SK-N-MC (cell line): ENCODE results near the gene FHIP1A.

Experiments used
- EZH2 ChIP-seq: fragments of 200-600 bp; sonication (generic); IDR thresholded peaks from one replicate; pipeline ENCODE4 v1.6.1; 2017; ENCODE audit warnings: antibody characterized with exemption
- POLR2AphosphoS5 ChIP-seq: IDR thresholded peaks from 2 replicates; pipeline ENCODE4 v1.6.1; 2012; ENCODE audit warnings: mild to moderate bottlenecking, low read depth, low read length, borderline replicate concordance

- no peak for TF ChIP-seq POLR2AphosphoS5
- no peak for TF ChIP-seq EZH2
Observed at GRCh38 chr4:151429957-151430570, 21.1 kb downstream of the FHIP1A start.
